NCI-H128 (cell line): ENCODE measurements around the gene LSM14A.
"Not testable (repeated sequence)": the region's sequence is repeated elsewhere in the genome, so short reads cannot be mapped to it uniquely, and the experiment has no call there.

ENCODE experiments used
- DNase-seq: peaks from one replicate; lab custom pipeline; 2025; ENCODE audit not compliant: unreplicated experiment; lab: John Stamatoyannopoulos, UW

The LSM14A gene

DNA sequence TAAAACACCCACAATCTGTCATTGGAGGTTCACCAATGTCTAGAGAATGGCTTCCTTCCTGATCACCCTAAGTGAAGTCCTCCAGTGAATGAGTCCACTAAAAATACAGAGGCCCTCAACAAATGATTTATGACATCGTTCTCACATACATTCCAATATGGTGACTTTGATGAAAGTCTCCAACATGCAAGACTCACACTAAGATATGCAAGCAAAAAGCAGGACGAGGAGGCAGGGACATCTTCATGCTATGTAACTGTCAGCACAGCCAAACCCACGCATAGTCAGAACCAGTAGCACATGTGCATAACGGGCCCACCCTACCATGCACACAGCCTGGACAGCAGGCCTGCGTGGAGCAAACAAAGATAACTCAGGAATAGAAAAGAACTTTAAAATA, 16.6 kb upstream of the LSM14A start:
- no peak for DNase-seq

DNA sequence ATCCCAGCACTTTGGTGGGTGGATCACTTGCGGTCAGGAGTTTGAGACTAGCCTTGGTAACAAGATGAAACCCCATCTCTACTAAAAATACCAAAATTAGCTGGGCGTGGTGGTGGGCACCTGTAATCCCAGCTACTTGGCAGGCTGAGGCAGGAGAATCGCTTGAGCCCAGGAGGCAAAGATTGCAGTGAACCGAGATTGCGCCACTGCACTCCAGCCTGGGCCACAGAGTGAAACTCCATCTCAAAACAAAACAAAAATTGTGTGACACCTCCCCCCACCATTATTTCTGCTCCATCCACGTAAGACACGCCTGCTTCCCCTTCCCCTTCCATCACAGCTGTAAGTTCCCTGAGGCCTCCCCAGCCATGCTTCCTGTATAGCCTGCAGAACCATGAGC, 13.3 kb upstream of the LSM14A start:
- DNase-seq, result not testable (repeated sequence)

DNA sequence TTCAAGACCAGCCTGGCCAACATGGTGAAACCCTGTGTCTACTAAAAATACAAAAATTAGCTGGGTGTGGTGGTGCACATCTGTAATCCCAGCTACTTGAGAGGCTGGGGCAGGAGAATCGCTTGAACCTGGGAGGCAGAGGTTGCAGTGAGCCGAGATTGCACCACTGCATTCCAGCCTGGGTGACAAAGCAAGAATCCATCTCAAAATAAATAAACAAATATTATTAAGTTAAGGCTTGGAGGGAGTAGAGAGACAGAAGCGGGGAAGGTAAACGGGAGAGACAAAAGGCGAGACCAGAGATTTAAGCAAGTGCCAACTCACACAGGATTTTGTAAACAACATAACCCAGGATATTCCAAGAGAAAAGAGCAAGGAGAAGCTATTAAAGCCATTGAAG, 12.8 kb upstream of the LSM14A start:
- DNase-seq, result not testable (repeated sequence)

DNA sequence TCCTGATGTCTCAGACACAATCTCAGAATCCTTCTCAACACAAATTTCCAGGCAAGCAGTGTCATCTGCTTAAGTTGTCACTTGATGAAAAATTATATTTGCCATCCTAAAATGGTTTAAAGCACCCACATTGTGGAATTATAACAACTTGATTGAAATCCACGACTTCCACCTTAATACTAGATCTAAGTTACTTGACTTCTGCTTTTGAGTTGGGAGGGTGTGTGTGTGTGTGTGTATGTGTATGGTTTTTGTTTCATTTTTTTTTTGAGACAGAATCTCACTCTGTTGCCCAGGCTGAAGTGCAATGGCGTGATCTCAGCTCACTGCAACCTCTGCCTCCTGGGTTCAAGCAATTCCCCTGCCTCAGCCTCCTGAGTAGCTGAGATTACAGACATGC, 10.4 kb upstream of the LSM14A start:
- not testable (repeated sequence) for DNase-seq

DNA sequence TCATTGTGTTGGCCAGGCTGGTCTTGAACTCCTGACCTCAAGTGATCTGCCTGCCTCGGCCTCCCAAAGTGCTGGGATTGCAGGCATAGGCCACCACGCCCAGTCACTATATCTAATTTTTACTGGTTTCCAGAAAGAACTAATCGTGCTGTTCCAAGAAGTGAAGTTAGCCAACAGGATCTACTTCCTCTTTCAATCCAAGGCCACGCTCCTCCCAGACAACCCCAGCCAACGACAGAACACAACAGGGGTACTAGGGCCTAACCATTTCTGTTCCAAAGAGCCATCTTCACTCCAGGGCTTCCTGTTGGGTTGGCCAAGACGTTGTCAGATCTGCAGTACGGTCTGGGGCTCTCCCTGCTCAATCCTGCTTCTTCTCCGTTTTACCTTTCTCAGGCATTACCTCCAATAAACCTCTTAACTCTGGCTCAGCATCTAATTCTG, 7.0 kb upstream of the LSM14A start:
- DNase-seq, result no peak

DNA sequence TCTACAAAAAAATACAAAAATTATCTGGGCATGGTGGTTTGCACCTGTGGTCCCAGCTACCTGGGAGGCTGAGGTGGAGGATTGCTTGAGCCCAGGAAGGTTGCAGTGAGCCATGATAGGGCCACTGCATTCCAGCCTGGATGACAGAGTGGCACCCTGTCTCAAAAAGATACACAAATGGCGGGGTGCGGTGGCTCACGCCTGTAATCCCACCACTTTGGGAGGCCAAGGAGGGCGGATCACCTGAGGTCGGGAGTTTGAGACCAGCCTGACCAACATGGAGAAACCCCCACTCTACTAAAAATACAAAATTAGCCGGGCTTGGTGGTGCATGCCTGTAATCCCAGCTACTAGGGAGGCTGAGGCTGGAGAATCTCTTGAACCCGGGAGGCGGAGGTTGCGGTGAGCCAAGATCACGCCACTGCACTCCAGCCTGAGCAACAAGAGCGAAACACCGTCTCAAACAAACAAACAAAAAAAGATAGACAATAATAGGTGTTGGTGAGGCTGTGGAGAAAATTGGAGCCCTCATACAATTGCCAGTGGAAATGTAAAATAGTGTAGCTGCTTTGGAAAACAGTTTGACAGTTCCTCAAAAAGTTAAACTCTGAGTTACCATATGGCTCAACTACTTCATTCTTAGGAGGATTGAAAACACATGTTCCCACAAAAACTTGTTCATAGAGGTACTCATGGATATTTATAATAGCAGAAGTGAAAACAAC, 2.7 kb upstream of the LSM14A start:
- not testable (repeated sequence) for DNase-seq

DNA sequence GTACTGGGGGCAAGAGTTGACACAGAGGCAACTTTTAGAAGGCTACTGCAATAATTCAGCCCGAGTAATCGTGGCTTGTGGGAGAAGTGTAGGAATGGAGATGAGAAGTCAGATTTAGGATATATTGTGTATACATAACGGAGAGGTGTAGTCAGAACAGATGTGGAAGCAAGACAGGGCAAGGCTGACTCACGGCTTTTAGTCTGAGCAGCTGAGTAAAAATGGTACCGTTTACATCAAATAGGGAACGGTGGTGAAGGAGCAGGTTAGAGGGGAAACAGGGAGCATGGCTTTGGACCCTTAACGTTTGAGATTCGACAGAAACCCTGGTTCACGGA, 796 bp upstream of the LSM14A start:
- DNase-seq, result no peak

DNA sequence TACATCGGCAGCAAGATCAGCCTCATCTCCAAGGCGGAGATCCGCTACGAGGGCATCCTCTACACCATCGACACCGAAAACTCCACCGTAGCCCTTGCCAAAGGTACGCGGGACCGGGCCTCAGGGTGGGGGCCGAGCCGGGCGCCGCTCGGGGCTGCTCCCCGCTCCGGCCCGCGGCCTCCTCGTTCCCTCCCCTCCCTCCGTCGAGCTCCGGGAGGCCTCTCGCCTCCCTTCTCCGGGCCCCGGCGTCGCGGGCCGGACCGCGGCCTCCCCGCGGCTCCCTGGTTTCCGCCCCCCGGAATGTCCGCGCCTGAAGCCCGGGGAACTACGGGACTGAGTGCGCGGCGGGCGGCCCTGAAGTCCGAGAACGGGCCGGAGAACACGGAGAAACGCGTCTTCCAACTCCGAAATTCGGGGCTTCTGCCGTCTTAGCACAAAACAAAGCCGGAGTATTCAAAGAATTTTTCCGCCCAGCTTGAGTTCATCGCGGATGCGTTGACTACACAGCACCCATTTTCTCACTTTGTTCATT, 423 bp downstream of the LSM14A start:
- no peak for DNase-seq

DNA sequence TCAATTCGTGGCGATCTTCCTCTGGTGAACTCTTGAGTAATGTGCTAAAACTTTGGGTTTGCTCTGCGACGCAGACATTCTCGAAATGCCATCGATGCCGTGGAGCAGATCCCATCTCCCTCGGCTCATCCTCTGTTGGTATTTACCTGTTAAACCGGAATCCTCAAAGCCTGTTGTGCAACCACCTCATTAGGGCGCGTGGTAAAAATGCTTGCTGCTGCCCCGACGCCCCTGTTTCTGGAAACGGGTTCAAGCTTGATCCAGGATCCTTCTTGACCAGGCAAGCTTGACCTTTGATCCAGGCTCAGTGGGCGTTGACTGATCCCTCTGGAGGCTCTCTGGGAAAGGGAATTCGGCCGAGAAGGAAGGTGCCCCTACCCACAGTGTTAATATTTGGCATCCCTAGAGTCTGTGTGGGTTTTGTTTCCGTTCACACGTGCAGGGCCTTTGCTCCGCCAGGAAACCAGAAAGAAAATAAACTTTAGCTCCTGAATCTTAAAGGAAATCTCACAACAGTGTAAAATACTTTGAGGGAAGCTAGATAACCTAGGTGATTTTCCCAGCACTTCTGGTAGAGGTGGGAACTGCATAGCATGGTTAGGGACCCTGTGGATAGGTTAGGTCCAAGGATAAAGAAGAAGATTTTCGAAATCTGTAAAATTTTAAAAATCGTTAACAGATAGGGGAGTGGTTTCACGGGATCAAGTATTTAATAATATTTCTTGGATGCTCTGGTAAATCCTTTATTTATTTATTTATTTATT, 1.1 kb downstream of the LSM14A start:
- DNase-seq, result no peak

DNA sequence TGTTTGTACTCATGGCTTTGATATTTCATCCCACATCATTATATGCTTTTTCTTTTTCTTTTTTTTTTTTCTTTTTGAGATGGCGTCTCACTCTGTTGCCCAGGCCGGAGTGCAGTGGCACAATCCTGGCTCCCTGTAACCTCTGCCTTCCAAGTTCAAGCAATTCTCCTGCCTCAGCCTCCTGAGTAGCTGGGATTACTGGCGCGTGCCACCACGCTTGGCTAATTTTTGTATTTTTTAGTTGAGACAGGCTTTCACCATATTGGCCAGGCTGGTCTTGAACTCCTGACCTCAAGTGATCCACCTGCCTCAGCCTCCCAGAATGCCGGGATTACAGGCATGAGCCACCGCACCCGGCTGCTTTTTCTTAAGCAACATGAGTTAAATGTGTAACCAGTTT, 2.9 kb downstream of the LSM14A start:
- not testable (repeated sequence) for DNase-seq

DNA sequence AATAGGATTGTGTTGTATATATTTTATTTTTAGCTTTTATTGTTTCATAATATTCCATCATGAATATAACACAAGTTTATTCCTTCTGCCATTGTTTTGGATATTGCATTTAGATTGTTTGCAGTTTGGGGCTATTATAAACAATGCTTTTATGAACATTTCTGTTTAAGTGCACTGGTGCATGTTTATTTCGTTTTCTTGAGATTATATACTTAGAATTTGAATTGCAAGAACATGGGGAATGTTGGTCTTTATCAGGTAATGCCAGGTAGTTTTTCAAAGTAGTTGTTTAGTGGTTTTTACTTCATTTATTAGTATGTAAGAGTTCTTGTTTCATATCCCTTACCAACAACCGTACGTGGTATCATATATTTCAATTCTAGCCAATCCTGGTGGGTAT, 4.3 kb downstream of the LSM14A start:
- DNase-seq, result no peak

DNA sequence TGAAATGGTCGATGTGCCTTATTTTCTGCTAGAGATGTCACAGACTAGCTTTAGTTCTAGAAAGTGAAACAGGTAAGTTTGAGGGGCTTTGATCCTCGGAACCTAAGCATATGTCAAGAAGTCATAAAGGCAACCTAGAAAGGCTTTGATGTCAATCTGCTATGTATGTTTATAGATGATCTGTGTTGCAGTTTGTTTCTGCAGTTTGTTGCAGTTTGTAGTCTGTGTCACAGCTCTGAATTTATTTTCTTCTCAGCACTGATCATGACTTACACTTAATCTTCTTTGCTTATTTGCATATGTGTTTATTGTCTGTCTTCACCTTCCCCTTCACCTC, 5.9 kb downstream of the LSM14A start:
- DNase-seq, result no peak

DNA sequence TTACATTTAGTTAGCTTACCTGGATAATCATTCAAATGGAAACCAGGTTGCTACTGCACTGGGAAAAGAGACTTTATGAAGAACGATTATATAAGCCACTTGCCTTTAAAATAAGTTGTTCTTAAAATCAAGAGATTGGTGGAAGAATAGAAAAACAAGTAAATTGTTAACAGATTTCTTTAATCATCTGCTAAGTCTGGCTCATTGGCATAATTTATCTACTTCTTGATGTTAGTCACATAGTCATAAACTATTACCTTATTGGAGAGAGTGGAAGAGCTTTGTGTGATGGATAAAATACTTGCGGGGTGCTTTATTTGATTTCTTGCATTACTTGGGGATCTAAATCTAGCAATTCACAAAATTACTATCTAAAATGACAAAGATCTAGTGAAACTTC, 6.8 kb downstream of the LSM14A start:
- no peak for DNase-seq

DNA sequence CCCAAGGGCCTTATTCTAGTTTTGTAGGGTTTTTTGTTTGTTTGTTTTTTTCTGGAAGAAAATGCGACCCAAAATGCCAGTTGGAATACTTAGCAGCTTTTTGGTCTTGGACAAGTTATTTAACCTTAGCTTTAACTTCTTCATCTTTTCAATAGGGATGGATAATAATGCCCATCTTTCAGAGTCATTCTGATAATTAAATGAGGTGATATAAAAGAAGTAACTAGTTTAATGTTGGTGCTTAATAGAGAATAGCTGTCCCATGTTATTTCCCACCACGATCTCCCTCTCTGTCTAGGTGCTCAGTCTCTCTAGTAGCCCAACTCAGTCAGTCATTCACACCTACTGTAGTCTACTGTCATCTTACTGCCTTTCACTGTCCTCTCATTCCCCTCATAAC, 8.0 kb downstream of the LSM14A start:
- DNase-seq, result no peak

DNA sequence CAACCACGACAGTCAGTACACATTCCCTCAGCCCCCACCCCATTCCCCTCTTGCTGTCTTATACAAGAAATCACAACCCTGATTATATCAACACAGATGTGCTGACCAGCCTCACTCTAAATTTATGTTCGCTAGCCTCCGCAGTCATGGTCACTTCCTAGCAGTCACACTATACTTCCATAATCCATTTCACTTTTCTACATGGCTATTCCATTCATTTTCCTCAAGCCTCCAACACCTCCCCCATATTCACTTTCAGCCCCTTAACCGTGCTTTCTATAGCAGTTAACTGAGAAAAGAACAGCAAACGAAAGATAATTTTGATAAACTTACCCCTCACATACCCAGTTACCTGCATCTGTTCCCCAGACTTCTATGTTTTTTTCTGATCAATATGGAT, 8.4 kb downstream of the LSM14A start:
- no peak for DNase-seq

DNA sequence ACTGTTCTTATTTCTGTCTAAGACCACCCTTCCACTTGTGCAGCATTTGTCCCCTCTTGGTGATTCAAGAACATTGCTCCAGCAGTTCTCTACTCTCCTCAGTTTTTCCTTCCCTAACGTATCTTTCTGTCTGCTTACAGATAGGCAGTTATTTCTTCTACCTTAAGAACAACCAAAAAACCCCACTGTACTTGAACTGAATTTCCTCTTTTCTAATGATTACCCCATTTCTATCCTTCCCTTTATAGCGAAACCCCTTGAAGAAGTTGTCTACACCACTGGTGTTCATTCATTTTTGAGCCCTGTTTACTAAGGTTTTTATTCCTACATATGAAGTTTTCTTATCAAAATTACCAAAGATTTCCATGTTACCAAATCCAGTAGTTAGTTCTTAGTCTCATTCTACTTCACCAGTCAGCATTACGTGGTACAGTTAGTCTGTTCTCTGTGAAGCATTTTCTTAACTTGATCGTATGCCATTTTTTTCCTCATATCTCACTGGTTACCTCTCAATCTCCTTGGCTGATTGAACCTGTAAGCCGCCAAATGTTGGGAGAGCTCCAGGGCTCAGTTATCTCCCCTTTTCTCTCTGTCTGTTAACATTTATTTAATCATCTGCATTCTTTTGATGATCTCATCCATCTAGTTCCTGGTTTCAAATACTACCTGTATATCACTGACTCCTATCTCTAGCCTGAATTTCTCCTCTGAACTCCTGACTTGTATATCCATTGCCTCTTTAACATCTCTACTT, 9.0 kb downstream of the LSM14A start:
- no peak for DNase-seq

DNA sequence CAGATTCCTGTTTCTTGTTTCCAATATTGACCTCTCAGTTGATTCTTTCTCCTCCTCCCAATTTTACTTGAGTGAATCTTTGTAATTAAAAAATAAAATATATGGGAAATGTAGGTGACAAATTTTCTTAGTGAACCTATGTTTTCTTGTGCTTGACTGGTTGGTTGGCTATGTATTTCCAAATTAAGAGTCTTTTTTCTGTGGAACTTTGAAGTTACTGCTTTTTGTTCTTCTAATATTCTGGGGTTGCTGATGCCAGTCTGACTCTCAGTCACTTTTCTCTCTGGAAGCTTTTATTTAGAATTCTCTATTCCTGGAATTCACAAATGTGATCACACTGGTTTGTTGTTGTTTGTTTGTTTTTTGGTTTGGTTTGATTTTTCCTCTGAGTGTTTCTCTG, 9.8 kb downstream of the LSM14A start:
- no peak for DNase-seq

DNA sequence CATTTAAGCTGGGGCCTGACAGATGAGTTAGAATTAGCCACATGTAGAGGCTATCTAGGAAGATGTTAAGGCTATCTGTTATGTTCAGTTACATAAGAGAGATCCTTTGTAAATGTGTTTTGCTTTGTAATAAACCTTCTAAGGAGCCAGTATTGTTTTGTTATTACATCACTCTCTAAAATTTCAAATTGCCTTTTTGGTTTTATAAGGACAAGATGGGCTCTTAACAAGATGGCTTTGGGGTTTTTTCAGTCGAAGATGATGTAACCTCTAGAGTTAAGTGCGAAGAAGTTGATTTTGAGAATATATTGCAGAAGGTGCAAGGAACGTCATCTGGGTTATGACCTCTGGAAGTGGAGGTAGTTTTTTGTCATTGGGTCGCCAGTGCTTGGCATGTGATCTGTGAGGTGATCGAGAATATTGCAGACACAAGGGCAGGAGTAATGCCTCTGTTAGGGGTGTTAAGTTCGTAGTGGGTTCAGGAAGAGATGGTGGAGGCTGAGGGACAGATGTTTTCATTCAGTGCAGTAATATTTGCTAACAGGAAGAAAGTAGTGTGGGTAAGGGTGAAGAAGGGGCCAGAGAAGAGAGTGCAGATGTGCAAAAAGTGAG, 12.7 kb downstream of the LSM14A start:
- DNase-seq, result no peak

DNA sequence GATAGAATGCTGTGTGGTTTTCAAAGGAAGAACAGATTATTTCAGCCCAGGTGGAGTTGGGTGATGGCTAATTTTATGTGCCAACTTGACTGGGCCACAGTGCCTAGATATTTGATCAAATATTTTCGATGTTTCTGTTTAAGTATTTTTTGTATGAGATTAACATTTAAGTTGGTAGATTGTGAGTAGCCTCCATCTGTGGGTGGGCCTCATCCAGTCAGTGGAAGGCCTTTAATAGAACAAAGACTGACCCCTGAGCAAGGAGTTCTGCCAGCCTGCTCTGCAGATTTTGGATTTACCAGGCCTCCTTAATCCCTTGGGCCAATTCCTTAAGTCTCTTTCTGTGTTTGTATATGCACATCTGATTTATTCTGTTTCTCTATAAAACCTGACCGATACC, 13.9 kb downstream of the LSM14A start:
- no peak for DNase-seq

DNA sequence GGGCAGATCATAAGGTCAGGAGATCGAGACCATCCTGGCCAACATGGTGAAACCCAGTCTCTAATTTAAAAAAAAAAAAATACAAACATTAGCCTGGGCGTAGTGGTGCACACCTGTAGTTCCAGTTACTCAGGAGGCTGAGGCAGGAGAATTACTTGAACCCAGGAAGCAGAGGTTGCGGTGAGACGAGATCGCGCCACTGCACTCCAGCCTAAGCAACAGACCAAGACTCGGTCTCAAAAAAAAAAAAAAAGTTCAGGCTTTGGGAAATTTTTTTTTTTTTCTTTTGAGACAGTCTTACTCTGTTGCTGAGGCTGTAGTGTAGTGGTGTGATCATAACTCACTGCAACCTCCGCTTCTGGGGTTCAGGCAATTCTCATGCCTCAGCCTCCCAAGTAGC, 14.7 kb downstream of the LSM14A start:
- no peak for DNase-seq

DNA sequence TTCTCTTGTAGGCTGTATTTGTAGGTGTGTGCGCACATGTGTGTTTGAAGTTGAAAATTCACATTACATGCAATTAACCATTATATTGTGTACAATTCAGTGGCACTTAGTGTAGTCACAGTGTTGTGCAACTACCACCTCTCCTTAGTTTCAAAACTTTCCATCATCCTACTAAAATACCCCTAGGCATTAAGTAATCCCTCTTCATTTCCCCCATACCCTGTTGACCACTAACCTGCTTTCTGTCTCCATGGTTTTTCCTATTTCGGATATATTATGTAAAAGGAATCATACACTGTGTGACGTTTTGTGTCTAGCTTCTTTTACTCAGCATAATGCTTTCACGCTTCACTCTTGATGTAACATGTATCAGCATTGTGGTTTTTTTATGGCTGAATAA, 16.1 kb downstream of the LSM14A start:
- DNase-seq, result no peak
